Astrocyte of the cerebellum (primary cell): ENCODE measurements around the gene NTN4.
"Not testable (repeated sequence)": the region's sequence is repeated elsewhere in the genome, so short reads cannot be mapped to it uniquely, and the experiment has no call there.

Source experiments
- DNase-seq: peaks from one replicate; pipeline ENCODE4 v3.0.0-alpha.2; 2011; ENCODE audit warnings: low read depth
- H3K4me3 ChIP-seq: 2 replicates; pipeline ENCODE4 v1.5.1; 2011; ENCODE audit warnings: mild to moderate bottlenecking, low read depth, low read length, moderate library complexity
- in situ Hi-C: cut with HindIII; loops from 2 replicates; pipeline ENCODE4 v1.10.0; 2017; ENCODE audit warnings: low sequenced_read_pairs
- TF ChIP-seq, protein P1 (sequence below): IDR thresholded peaks from 2 replicates; pipeline ENCODE4 v1.5.1; 2012; ENCODE audit warnings: low read length, low read depth, moderate library complexity, mild to moderate bottlenecking; ENCODE audit errors: missing control alignments

NTN4 gene

DNA sequence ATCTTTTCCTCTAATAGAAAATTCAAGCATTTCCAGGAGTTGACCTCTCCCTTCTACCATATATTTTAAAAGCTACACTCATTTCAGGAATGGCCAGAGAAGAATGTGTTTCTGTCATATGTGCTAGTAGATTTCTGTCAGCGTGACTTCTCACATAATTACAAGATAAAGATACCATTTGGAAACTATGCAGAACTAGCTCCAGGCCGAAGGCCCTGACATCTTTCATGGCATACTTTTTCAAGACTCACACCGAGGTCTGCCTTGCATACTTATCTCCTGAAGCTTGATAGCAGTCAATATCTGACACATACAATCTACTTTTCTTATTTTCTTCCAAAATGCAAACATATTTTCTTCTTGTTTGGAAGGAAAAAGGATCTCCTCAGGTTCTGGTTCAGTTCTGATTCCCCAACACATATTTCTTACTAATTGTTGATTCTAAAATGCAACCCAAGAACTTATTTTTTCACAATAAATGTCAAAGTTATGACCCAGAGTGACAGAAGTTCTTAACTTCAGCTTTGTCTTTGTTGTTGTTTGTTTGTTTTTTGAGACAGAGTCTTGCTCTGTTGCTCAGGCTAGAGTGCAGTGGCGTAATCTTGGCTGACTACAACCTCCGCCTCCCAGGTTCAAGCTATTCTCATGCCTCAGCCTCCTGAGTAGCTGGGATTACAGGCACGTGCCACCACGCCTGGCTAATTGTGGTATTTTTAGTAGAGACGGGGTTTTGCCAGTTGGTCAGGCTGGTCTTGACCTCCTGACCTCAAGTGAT lies 99.5 kb downstream of the NTN4 start:
- no peak overlapping the region for H3K4me3 ChIP-seq
- no peak for DNase-seq
- in situ Hi-C loops, result no loop called here
- TF ChIP-seq, protein P1, sequence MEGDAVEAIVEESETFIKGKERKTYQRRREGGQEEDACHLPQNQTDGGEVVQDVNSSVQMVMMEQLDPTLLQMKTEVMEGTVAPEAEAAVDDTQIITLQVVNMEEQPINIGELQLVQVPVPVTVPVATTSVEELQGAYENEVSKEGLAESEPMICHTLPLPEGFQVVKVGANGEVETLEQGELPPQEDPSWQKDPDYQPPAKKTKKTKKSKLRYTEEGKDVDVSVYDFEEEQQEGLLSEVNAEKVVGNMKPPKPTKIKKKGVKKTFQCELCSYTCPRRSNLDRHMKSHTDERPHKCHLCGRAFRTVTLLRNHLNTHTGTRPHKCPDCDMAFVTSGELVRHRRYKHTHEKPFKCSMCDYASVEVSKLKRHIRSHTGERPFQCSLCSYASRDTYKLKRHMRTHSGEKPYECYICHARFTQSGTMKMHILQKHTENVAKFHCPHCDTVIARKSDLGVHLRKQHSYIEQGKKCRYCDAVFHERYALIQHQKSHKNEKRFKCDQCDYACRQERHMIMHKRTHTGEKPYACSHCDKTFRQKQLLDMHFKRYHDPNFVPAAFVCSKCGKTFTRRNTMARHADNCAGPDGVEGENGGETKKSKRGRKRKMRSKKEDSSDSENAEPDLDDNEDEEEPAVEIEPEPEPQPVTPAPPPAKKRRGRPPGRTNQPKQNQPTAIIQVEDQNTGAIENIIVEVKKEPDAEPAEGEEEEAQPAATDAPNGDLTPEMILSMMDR, result no peak

DNA sequence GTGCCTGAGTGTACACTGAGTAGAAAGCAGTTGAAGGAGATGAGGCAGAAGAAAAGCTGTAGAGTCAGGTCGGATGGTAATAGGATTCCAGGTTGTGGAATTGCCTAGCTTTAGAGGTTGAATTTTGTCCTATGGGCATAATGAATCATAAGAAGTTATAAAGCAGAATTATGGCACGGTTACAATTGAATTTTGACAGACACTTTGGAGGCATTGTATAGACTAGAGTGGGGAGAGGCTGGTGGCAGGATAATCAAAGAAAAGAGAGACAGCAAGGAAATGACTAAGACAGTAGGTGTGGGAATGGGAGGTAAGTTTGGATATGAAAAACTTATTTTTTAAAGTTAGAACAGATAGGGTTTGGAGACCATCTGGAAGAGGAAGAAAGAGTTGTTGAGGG lies 102.6 kb downstream of the NTN4 start:
- in situ Hi-C loops, result no loop called here
- DNase-seq, result no peak
- TF ChIP-seq, protein P1, result no peak
- no peak overlapping the region for H3K4me3 ChIP-seq

DNA sequence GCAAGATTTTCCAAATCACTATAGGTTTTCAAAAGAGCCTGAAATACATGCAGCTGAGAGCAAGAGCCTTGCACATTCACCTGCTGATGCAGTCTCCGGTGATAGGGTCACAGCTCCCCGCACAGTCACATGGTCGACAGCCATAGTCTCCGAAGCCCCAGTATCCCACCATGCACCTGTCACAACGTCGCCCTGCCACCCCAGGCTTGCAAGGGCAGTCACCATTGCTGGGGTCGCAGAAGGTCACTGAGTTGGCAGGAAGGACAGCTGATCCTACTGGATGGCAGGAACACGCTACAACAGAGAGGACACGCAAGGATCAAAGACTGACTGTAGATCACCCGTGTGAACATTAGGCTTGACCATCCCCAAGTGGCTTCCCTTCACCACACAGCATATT lies 107.1 kb downstream of the NTN4 start:
- in situ Hi-C loops, result no loop called here
- H3K4me3 ChIP-seq, result no peak overlapping the region
- no peak for DNase-seq
- TF ChIP-seq, protein P1, result no peak

DNA sequence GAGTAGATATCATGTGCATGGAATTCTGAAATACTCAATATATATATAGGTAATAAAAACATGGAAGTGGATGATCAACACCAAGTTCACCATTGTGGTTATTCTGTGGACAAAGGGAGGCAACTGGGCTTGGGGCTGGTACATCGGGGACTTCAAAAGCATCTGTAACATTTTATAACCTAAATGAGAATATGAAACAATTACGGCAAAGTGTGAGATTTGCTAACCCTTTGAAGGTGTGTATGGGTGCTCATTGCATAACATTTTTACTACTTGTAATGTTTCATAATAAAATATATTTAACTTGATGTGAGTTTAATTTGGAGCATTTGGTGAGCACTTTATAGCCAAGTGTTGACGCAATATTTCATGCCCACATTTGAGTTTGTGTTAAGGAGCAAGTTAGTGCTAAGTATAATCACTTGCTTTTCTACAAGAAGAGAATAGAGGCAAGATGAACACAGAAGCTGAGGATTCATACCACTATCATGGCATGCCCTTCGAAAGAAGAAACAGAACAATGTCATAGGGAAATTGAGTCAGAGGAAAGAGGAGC lies 109.3 kb downstream of the NTN4 start:
- TF ChIP-seq, protein P1, result no peak
- no peak overlapping the region for H3K4me3 ChIP-seq
- in situ Hi-C loops, result no loop called here
- DNase-seq, result no peak

DNA sequence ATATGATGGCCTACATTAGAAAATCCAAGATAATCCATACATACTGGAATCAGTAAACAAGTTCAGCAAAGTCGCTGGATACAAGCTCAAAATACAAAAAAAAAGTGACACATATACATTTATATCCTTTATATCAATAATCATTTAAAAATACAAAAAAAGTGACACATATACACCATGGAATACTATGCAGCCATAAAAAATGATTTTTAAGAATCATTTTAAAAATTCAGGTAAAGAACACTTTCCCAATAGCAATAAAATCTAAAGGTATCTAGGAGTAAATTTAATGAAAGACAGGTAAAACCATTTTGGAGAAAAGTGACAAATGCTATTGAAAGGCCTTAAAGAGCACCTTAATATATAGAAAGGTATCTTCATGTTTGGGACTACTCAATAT lies 111.9 kb downstream of the NTN4 start:
- in situ Hi-C loops, result no loop called here
- DNase-seq, result no peak
- H3K4me3 ChIP-seq, result no peak overlapping the region
- TF ChIP-seq, protein P1, result no peak

DNA sequence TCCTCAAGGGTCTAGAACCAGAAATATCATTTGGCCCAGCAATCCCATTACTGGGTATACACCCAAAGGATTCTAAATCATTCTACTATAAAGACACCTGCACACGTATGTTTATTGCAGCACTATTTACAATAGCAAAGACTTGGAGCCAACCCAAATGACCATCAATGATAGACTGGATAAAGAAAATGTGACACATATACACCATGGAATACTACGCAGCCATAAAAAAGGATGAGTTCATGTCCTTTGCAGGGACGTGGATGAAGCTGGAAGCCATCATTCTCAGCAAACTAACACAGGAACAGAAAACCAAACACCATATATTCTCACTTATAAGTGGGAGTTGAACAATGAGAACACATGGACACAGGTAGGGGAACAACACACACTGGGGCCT lies 112.8 kb downstream of the NTN4 start:
- DNase-seq, in situ Hi-C loops, H3K4me3 ChIP-seq: not testable (repeated sequence)

DNA sequence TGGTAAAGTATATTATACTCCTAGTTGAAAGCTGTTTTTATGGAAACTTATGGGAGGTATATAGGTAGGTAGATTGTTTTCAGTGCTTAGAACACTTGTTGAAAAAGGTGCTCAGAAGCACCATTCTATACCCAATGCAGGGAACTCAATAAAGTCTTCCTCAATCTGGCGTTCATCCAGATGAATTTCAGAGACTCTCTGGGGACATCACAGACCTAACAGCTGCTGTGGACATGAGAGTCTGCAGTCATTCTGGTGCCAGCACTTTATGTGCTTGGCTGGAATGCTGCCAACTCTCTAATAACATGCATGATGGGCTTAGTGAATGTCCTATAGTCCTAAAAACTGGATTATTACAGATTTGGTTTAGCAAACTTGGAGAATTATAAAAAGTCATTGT lies 115.9 kb downstream of the NTN4 start:
- TF ChIP-seq, protein P1, result no peak
- DNase-seq, result no peak
- no peak overlapping the region for H3K4me3 ChIP-seq
- in situ Hi-C loops, result no loop called here
